Stimulated activated naive CD8-positive, alpha-beta T cell treated with anti-CD3 and anti-CD28 coated beads, Interleukin-15, Interleukin-2, amounts not matched to agents 100 ng/mL and 50 ng/mL, for 24 hours (primary cell): ENCODE data around the gene ZBTB46.
"Not testable (repeated sequence)": the region's sequence is repeated elsewhere in the genome, so short reads cannot be mapped to it uniquely, and the experiment has no call there.

ENCODE experiments used
- H3K27ac Mint-ChIP-seq: one replicate; pipeline ENCODE4 v1.8.0; 2021; ENCODE audit warnings: mild to moderate bottlenecking, mixed read lengths
- H3K27me3 Mint-ChIP-seq: one replicate; pipeline ENCODE4 v1.8.0; 2021; ENCODE audit warnings: mixed read lengths
- H3K36me3 Mint-ChIP-seq: one replicate; pipeline ENCODE4 v1.8.0; 2021; ENCODE audit warnings: low read depth, mixed read lengths
- H3K4me1 Mint-ChIP-seq: one replicate; pipeline ENCODE4 v1.8.0; 2021; ENCODE audit warnings: low read depth, mixed read lengths
- H3K4me3 Mint-ChIP-seq: one replicate; pipeline ENCODE4 v1.8.0; 2021; ENCODE audit warnings: mild to moderate bottlenecking, mixed read lengths
- H3K9me3 Mint-ChIP-seq: one replicate; pipeline ENCODE4 v1.8.0; 2021; ENCODE audit warnings: mixed read lengths

ZBTB46 gene

GRCh38 chr20:63732118-63733095 is 98.7 kb downstream of the ZBTB46 start:
- peaks cover 21% of the 10 kb centered on the region for H3K36me3 Mint-ChIP-seq
- no peaks in the 10 kb centered on the region for H3K9me3 Mint-ChIP-seq
- no peak overlapping the region for H3K4me3 Mint-ChIP-seq
- no peaks in the 10 kb centered on the region for H3K27me3 Mint-ChIP-seq
- peaks cover 25% of the 10 kb centered on the region for H3K4me1 Mint-ChIP-seq
- no peak overlapping the region for H3K27ac Mint-ChIP-seq

- Mint-ChIP-seq H3K9me3 (no peaks in the 10 kb centered on the region), H3K4me3 (no peak overlapping the region), H3K36me3 (peaks cover 26% of the 10 kb centered on the region), H3K4me1 (peaks cover 16% of the 10 kb centered on the region), H3K27ac (no peak overlapping the region), H3K27me3 (no peaks in the 10 kb centered on the region)
These were observed 99.7 kb downstream of the ZBTB46 start for GRCh38 chr20:63731410-63731809.

GRCh38 chr20:63730189-63730733 is 100.8 kb downstream of the ZBTB46 start:
- not testable (repeated sequence) for H3K27me3 Mint-ChIP-seq, H3K4me3 Mint-ChIP-seq, H3K4me1 Mint-ChIP-seq, H3K27ac Mint-ChIP-seq, H3K9me3 Mint-ChIP-seq
- peaks cover 32% of the 10 kb centered on the region for H3K36me3 Mint-ChIP-seq

GRCh38 chr20:63722967-63723622 is 108.0 kb downstream of the ZBTB46 start:
- H3K9me3 Mint-ChIP-seq: peaks cover 11% of the 10 kb centered on the region
- not testable (repeated sequence) for H3K4me1 Mint-ChIP-seq, H3K4me3 Mint-ChIP-seq, H3K27me3 Mint-ChIP-seq, H3K27ac Mint-ChIP-seq
- H3K36me3 Mint-ChIP-seq: peaks cover 62% of the 10 kb centered on the region

- H3K4me1 Mint-ChIP-seq: peaks cover 23% of the 10 kb centered on the region
- H3K36me3 Mint-ChIP-seq: peaks cover 66% of the 10 kb centered on the region
- H3K9me3 Mint-ChIP-seq: peaks cover 6% of the 10 kb centered on the region
- H3K27ac Mint-ChIP-seq: no peak overlapping the region
- H3K4me3 Mint-ChIP-seq: no peak overlapping the region
- no peaks in the 10 kb centered on the region for H3K27me3 Mint-ChIP-seq
These were observed 112.1 kb downstream of the ZBTB46 start for GRCh38 chr20:63718996-63719395.

- Mint-ChIP-seq H3K27me3 (no peaks in the 10 kb centered on the region), H3K4me1 (peaks cover 42% of the 10 kb centered on the region), H3K4me3 (no peak overlapping the region), H3K27ac (no peak overlapping the region), H3K9me3 (peaks cover 6% of the 10 kb centered on the region), H3K36me3 (peaks cover 78% of the 10 kb centered on the region)
These were observed 116.2 kb downstream of the ZBTB46 start for GRCh38 chr20:63714858-63715257.

- no peak overlapping the region for H3K27ac Mint-ChIP-seq
- H3K27me3 Mint-ChIP-seq: no peaks in the 10 kb centered on the region
- H3K9me3 Mint-ChIP-seq: no peaks in the 10 kb centered on the region
- H3K4me3 Mint-ChIP-seq: no peak overlapping the region
- peaks cover 53% of the 10 kb centered on the region for H3K4me1 Mint-ChIP-seq
- H3K36me3 Mint-ChIP-seq: peaks cover 66% of the 10 kb centered on the region
These were observed 118.9 kb downstream of the ZBTB46 start for GRCh38 chr20:63712191-63712590.

GRCh38 chr20:63711085-63711645 is 119.9 kb downstream of the ZBTB46 start:
- no peaks in the 10 kb centered on the region for H3K27me3 Mint-ChIP-seq
- peaks cover 60% of the 10 kb centered on the region for H3K4me1 Mint-ChIP-seq
- H3K36me3 Mint-ChIP-seq: peaks cover 68% of the 10 kb centered on the region
- H3K9me3 Mint-ChIP-seq: no peaks in the 10 kb centered on the region
- H3K27ac Mint-ChIP-seq: peak overlapping the region; percentile 48
- H3K4me3 Mint-ChIP-seq: no peak overlapping the region

GRCh38 chr20:63709149-63709527 is 121.9 kb downstream of the ZBTB46 start:
- Mint-ChIP-seq H3K4me3 (peak overlapping the region; percentile 83), H3K27ac (peak overlapping the region; percentile 80), H3K27me3 (no peaks in the 10 kb centered on the region), H3K4me1 (peaks cover 56% of the 10 kb centered on the region), H3K9me3 (no peaks in the 10 kb centered on the region), H3K36me3 (peaks cover 61% of the 10 kb centered on the region)

GRCh38 chr20:63708301-63709148 is 122.5 kb downstream of the ZBTB46 start:
- Mint-ChIP-seq H3K36me3 (peaks cover 56% of the 10 kb centered on the region), H3K27ac (peak overlapping the region; percentile 80), H3K27me3 (no peaks in the 10 kb centered on the region), H3K4me1 (peaks cover 56% of the 10 kb centered on the region), H3K9me3 (no peaks in the 10 kb centered on the region), H3K4me3 (peak overlapping the region; percentile 83)

GRCh38 chr20:63707558-63708300 is 123.3 kb downstream of the ZBTB46 start, which contains the start of the genes ARFRP1 and ZGPAT:
TSS of gene ARFRP1 (minus strand) at chr20:63707976. CDS start at chr20:63707091, 885 bp downstream.
TSS of gene ZGPAT (plus strand) at chr20:63708039. CDS start at chr20:63708581, 542 bp downstream.
- Mint-ChIP-seq H3K27me3 (no peaks in the 10 kb centered on the region), H3K27ac (peak within 1 kb of the TSS; percentile 84), H3K4me1 (peaks cover 54% of the 10 kb centered on the region), H3K9me3 (no peaks in the 10 kb centered on the region), H3K36me3 (peaks cover 54% of the 10 kb centered on the region), H3K4me3 (peak within 1 kb of the TSS; percentile 91)

GRCh38 chr20:63706852-63707557 is 124.1 kb downstream of the ZBTB46 start:
- Mint-ChIP-seq H3K4me3 (peak overlapping the region; percentile 91), H3K36me3 (peaks cover 46% of the 10 kb centered on the region), H3K9me3 (no peaks in the 10 kb centered on the region), H3K4me1 (peaks cover 47% of the 10 kb centered on the region), H3K27me3 (no peaks in the 10 kb centered on the region), H3K27ac (peak overlapping the region; percentile 84)
